ENCODE measurements around the gene PDP2.
"Not testable (repeated sequence)": the region's sequence is repeated elsewhere in the genome, so short reads cannot be mapped to it uniquely, and the experiment has no call there.

The PDP2 gene

DNA sequence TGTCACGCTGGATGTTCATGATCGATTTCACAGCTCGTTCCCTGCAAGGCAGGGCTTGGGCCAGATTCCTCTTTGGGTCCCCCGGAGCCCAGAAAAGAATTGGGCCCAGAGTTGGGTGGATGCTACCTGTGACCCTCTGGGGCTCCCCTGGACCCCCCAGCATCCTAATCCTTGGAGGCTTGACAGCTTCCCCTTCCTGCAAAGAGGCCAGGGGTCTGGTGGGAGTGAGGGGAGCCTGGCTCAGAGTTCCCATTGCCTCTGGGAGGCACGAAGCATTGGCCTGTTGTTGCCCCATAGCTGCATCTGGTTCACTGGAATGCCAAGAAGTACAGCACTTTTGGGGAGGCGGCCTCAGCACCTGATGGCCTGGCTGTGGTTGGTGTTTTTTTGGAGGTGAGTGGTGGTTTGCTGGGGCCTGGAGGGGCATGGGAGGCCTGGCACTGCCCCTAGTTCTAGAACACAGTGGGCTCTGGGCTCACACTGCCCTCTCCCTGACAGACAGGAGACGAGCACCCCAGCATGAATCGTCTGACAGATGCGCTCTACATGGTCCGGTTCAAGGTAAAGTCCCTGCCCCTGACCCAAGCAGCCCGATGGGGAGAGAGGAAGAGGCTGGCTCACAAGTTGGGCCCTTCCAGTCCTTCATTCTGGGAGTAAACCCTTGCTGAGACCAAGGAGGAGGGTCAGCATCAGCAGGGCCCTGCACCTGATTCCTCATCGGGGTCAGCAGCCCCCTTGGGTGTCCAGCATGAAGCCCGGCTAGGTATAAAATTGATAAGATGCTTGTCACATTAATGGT is 28.9 kb upstream of the PDP2 start:
- DNase-seq (ENCODE audit: insufficient read length, low spot score) (no peak), FAIRE-seq (no peak)

DNA sequence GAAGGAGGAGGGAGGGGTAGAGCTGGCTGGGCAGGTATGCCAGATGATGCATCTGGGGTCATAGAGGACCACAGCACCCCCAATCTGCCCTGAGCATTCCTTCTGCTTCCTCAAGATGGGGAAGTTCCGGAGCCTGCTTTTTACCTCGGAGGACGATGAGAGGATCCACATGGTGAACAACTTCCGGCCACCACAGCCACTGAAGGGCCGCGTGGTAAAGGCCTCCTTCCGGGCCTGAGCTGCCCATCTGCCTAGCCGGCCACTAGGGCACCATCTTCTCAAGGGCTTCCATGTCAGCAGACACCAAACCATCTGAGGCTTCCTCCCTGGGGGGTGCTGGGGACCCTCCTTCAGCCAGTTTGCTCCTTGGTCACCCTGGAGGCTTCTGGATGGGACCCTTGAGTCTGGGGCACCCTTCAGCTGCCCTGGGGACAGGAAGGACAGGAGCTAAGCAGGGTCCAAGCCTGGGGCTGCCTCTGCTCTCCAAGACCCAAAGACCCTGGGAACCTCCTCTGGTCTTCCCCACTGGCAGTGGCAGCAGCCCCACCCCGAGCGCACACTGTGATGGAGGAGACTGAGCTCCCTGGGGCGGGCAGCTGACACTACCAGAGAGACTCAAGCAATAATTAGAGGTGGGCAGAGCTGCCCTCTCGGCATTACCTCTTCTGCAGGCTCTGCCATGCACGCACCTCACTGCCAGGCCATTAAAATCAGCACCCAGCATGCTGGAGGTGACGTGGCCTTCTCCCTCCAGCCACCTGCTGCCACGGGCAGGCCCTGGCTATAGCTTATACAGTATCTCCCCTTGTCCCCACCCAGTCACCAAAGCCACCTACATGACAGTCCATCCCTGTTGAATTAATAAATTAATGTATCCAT is 26.8 kb upstream of the PDP2 start:
- DNase-seq (ENCODE audit: insufficient read length, low spot score): no peak
- peak; percentile 13 for FAIRE-seq

DNA sequence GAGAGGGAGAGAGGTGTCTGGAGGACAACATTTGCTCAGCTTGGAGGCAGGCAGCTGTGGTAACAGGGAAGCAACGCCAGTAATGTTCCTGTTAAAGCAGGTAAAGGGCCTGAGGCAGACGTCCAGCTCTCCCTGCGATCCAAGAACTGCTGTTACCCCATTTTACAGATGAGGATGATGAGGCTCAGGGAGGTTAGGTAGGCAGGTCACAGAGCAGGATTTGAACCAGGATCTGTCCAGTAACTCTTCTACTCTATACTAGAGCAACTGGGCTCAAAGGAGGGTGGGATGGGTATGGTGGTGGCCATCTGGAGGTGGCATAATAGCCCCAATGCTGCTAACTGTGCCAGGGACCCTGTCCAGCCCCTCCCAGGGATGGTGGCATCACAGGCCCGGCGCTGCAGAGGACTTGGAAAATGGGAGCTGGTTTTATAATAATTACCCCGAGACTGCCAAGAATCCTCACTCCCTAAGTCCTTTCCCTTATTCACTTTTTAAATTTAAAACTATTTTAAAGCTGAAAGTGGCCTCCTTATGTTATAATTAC is 24.1 kb upstream of the PDP2 start:
- FAIRE-seq: peak; percentile 59
- DNase-seq (ENCODE audit: insufficient read length, low spot score): no peak

DNA sequence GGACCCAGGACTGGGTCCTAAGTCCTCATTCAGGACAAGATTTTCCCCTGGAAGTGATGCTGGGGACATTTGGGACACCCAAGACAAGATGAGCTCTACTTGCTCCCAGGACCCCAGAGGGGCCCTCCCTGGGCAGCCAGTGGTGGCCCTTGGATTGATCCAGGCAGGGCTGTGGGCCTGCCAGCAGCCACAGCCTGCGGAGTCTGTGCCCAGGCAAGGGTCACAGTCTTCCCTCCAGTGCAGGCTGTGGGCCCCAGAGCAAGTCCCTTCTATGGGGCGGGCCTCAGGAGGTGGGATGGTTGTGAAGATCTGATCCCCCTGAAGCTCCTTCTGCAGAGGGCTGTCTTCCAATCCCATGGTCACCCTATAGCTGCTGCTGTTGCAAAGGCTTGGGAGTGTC is 23.5 kb upstream of the PDP2 start:
- no peak for FAIRE-seq

DNA sequence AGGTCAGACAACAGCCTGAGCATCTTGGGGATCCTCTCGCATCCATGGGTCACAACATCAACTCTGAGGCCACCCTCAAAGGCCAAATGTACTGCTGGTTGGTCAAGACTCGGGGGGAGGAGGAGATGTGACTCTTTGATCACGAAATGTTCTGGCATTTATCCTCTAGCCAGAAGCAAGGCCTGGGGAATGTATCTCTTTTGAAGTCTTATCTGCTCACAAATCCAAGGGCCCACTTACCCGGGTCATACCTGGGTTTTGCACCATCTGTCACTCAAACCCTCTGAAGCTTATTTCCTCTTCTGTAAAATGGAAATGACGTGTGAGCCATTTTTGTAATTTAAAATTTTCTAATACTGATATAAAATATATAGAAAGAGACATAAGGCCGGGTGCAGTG is 22.9 kb upstream of the PDP2 start:
- FAIRE-seq: no peak
- DNase-seq (ENCODE audit: insufficient read length, low spot score): no peak

More for the DNA sequence above, 23.5 kb upstream of the PDP2 start:
- no peak for DNase-seq (ENCODE audit: insufficient read length, low spot score)

DNA sequence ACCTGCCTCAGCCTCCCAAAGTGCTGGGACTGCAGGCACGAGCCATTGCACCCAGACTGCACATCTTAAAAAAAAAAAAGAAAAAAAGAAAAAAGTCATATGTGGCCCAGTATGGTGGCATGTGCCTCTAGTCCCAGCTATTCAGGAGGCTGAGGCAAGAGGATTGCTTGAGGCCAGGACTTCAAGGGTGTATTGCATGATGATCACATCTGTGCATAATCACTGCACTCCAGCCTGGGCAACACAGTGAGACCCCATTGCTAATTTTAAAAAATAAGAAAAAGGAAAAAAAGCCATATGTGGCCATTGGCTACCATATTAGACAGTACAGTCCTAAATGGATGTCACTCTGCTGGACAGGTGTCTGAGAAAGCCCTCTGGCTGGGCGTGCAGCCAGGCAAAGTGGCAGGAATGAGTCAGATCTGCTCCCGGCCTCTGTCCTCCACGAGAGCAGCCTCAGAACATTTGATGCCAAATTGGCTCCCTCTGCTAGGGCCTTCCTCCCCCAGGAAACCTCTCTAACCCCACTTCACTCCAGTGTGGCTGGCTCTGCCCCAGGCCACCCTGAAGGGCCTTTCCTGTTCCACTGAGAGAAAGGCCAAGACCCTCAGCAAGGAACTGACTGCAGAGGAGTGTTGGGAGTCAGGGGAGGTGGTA is 21.4 kb upstream of the PDP2 start:
- FAIRE-seq: peak; percentile 9
- peak; percentile 51 for DNase-seq (ENCODE audit: insufficient read length, low spot score)

DNA sequence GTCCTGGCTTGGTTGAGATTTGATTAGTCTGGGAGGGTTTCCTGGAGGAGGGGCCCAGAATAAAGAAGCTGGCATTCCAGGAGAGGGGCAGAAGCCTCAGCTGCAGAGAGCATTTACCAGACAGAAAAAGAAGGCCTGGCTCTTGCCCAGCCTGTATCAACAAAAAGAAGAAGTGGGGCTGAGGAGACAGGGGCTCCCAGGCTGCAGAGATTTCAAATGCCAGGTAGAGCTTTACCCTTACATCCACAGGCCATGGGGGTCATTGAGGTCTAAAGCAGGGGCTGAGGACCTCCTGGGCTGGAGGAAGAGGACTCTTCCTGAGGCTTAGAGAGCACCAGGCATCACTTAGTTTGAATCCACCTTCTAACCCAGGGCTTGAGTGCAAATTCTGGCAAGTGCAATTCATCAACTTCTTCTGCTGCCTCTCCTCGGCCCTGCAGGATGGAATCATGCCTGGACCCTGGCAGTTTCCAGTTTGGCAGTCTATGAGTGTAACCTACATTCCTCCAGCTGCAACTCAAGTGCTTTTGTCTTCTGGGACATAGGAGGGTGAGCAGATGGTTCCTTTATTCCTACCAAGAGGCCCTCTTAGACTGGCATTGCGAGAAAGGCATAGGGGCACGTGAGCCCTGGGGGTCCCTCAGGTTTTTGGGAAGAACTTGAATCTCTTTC is 20.8 kb upstream of the PDP2 start:
- DNase-seq (ENCODE audit: insufficient read length, low spot score): no peak
- no peak for FAIRE-seq

DNA sequence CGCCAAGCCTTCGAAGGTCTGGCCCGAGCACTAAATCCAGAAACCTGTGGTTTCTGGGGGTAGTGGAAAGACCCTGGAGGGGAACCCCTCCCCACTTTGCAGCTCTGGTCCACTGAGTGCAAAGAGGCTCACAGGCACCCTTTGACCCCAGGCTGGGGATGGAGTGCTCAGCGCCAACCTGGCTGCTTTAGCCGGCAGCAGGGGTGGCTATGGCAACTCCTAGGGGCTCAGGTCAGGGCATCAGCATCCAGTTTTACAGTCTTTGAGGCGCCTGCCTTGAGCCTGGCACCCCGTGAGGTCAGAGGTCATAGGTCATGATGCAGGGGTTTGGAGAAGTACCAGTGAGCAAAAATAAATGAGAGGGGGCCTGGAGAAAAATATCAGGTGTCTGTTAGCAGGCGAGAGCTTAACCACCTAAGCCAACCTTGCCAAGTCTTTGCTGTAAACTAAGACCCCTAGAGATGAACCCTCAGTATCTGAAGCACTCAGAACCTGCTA is 18.2 kb upstream of the PDP2 start:
- DNase-seq (ENCODE audit: insufficient read length, low spot score): no peak
- no peak for FAIRE-seq

DNA sequence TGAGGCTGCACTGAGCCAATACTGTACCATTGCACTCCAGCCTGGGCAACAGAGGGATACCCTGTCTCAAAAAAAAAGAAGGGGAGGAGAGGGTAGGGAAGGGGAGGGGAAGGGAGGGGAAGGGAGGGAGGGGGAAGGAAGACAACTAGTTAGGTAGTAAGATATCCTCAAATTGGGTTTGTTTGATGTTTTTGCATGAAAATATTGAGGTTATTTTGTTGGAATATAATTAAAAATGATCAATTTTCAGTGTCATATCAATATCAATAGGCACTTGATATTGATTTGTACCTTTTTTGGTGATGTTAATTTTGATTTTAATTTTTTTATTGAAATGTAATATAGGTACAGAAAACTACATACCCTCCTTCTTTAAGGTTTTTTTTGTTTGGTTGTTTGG is 16.6 kb upstream of the PDP2 start:
- DNase-seq (ENCODE audit: insufficient read length, low spot score) (no peak), FAIRE-seq (no peak)

DNA sequence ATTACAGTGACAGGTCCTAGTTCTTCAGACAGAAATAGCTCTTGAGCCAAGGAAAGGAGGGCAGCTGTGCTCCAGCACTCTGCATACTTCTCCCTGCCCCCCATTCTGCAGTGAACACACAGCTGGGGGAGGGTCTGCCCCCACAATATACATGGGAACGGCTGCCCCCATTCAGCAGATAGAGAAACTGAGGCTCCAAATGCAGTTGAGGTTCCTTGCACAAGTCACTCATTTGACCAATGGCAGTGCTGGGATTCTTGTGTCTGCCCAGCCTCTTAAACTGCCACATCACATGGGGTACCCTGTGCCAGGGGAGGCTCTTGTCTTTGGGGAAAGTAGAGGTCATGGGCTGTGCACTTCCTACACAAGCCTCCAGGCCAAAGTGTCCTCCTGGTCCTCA is 10.9 kb upstream of the PDP2 start:
- DNase-seq (ENCODE audit: insufficient read length, low spot score): no peak
- FAIRE-seq: no peak

DNA sequence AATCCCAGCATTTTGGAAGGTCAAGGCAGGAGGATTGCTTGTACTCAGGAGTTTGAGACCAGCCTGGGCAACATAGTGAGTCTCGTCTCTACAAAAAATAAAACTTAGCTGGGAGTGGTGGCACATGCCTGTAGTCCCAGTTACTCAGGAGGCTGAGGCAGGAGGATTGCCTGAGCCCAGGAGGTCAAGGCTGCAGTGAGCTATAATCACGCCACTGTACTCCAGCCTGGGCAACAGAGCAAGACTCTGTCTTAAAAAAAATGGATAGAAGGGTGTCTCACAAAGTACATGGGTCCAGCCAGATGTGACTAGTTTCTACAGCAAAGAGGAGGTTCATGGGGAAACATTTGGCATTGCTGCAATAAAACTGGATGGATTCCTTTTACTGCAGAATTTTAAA is 9.0 kb upstream of the PDP2 start:
- DNase-seq (ENCODE audit: insufficient read length, low spot score); FAIRE-seq: not testable (repeated sequence)

DNA sequence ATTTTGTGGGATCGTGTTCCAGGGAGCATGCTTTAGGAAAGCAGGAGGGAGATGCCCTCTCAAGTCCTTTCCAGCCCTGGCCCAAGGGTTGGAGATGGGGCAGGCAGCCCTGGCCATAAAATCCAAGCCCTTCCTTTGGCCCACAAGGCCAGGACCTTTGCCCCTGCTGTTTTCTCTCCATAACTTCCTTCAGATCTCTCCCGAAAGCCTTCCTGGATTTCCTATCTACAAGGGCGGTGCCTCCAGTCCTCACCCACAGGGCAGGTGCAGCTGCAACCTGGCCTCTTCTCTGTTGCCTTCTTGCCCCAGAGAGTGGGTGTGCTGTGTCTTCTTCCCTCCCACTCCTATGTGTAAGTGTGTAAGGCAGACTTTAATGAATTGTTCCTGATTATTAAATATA is 8.5 kb upstream of the PDP2 start:
- FAIRE-seq: no peak
- no peak for DNase-seq (ENCODE audit: insufficient read length, low spot score)

DNA sequence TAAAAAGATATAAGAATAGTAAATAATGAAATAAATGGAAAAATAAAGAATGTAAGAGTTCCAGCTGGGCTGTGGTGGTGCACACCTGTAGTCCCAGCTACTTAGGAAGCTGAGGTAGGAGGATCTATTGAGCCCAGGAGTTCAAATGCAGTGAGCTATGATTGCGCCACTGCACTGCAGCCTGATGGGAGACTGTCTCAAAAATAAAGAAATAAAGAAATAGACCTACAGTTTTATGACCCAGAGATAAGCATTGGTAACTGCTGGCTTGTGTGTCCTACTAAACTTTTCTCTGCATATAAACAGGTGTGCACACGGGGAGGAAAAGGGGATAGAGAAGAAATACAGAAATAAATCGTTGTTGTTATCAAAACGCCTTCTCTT is 7.8 kb upstream of the PDP2 start:
- FAIRE-seq: no peak
- DNase-seq (ENCODE audit: insufficient read length, low spot score): no peak

DNA sequence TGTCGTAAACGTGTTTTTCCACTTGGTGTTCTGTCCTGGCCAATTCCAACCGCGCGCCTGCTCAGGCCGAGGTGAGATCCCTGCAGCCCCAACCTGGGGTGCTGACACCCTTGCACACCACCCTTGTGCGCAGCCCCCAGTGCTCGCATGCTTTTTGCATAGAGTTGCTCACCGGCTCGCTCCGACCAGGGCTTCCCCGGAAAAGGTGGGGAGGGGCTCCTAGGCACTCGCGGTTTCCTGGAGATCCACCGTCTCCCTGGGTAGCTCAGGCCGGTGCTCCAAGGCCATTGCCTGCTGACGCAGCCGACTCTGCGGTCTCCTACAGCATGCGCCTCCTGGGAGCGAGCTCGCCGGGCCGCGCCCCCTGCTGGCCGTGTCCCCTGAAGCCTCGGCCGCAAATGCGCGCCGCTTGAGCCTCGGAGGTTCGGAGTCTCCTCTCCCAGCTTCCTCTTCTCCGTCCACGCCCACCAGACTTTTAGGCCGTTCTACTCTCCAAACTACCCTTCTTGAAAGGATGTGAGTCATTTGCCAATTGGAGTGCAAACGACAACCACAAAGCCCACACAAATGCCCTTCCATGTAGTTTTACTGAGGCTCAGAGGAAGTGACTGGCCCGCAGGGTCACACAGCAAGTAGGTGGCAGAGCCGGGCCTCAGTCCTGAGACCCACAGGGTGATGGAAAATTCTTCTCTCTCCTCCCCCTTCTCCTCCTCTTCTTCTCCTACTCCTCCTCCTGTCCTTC is 7.2 kb upstream of the PDP2 start:
- FAIRE-seq: peak; percentile 97
- DNase-seq (ENCODE audit: insufficient read length, low spot score): peak; percentile 90

DNA sequence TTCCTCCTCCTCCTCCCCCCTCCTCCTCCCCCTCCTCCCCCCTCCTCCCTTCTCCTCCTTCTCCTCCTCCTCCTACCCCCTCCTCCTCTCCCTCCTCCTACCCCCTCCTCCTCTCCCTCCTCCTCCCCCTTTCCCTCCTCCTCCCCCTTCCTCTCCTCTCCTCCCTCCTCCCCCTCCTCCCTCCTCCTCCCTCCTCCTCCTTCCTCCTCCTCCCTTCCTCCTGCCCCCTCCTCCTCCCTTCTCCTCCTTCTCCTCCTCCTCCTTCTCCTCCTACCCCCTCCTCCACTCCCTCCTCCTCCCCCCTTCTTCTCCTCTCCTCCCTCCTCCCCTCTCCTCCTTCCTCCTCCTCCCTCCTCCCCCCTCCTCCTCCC is 6.6 kb upstream of the PDP2 start:
- FAIRE-seq (no peak), DNase-seq (ENCODE audit: insufficient read length, low spot score) (no peak)

DNA sequence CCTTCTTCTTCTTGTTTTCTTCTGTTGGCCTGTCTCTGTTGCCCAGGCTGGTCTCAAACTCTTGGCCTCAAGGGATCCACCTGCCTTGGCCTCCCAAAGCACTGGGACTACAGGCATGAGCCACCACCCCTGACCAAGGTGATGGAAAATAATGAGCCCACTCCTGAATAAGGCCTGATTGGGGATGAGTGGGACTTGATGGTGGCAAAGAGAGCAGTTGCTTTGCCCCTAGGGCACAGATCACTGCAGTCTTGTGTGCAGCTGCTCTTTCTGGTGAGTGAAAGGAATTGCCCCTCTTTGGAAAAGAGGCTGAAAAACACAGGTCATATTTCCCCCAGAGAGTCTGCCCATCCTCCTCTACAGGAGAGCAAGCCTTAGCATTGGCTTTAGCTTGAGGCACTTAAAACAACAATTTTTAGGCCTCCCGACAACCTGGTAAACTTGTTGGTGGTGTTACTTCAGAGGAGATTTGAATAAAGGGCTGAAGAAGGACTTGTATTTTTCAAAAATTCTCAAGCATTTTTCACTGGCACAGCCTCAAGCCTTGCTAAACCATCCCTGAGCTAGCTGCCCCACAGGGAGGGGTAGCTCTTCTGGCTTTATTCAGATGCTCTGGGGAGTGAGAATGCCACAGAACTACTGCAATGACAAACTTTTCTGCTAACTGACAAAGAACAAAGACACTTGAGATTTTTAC is 6.1 kb upstream of the PDP2 start:
- no peak for FAIRE-seq

DNA sequence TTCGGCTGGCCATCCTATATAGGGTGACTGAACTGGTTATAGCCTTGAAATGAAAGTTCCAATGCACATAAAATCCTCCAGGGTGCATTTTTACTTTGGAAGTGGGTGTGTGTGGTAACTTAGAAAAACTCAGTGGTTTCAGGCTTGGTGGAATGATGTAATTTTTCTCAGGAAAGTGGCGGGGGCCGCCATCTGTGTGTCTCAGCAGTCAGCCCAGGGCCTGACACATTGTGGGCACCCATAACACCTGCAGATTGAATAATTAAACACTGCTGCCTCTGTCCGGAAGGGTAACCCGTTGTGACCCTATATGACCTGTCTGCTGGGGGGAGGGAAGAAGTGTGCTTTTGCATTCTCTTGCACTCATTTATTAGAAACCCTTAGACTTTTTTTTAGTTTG is 2.2 kb upstream of the PDP2 start:
- no peak for DNase-seq (ENCODE audit: insufficient read length, low spot score)
- no peak for FAIRE-seq

More for the DNA sequence above, 6.1 kb upstream of the PDP2 start:
- DNase-seq (ENCODE audit: insufficient read length, low spot score): no peak

DNA sequence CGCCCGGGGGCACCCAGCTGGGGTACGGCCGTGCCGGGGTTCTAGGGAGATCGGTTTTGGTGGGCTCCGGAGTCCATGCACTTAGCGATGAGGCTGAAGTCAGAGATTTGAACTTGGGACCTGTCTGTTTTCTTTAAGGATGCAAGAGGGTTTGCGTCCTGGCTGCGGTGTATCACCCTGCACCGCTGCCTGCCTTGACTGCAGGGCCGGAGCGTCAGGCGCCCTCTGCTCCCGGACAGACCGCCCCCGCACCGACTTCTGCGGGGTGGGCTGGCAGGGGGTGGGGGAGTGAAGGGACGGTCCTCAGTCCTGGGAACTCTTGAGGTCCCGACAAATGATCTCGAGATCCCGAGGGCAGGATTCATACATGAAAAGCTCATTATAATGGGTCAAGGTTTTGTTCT is 701 bp downstream of the PDP2 start:
- DNase-seq (ENCODE audit: insufficient read length, low spot score) (no peak), FAIRE-seq (no peak)

DNA sequence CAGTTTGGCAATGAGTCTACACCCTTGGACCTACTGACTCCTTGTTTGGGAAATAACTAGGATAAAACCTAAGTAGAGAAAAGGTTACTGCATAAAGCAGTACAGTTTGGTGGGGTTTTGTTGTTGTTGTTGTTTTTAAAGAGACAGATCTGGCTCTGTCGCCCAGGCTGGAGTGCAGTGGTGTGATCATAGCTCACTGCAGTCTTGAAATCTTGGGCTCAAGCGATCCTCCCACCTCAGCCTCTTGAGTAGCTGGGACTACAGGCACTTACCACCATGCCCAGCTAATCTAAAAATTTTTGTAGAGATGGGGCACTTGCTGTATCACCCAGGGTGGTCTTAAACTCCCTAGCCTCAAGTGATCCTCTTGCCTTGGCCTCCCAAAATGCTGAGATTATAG is 1.2 kb downstream of the PDP2 start:
- FAIRE-seq: no peak

More for the DNA sequence above, 1.2 kb downstream of the PDP2 start:
- no peak for DNase-seq (ENCODE audit: insufficient read length, low spot score)

Measured in HTR-8/SVneo (cell line).